ENCODE data around the gene ENOSF1.

The ENOSF1 gene

GRCh38 chr18:671405-671804 lies 41.0 kb downstream of the ENOSF1 start:
- DNase-seq = no peak

GRCh38 chr18:670522-670921 lies 41.9 kb downstream of the ENOSF1 start:
- no peak for DNase-seq

DNA sequence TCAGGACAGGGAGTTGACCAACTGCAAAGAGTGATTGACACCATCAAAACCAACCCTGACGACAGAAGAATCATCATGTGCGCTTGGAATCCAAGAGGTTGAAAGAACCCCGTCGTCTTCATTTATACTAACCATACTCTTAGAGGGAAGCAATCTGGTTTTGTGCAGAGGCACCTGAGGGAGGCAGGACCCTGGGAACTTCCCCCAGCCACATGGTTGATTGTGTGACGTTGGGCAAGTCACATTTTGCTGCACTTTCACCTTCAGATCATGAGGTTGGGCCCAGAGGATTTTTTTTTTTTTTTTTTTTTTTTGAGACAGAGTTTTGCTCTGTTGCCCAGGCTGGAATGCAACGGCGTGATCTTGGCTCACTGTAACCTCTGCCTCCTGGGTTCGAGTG lies 43.4 kb downstream of the ENOSF1 start:
- DNase-seq = no peak

GRCh38 chr18:668260-668659 lies 44.2 kb downstream of the ENOSF1 start:
- DNase-seq = no peak

- DNase-seq = no peak
These were observed 45.8 kb downstream of the ENOSF1 start for GRCh38 chr18:666628-667027.

DNA sequence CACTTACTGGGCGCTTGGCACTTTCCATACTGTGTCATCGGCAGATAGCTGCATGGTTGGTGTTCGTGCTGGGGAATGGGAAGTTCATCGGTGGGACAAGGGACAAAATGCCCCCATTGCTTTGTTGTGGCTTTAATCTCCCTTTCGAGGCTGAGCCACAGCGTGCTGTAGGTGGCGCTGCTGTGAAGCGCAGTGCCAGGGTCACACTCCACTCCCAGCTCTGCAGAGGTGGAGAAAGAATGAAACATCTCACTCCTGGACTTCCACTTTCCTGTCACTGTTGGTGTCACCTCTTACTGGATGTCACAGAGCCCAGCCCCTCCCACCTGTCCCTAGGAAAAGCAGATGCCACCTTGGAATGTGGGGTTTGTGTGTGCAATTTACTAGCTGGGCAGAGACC lies 46.3 kb downstream of the ENOSF1 start:
- no peak for DNase-seq

DNA sequence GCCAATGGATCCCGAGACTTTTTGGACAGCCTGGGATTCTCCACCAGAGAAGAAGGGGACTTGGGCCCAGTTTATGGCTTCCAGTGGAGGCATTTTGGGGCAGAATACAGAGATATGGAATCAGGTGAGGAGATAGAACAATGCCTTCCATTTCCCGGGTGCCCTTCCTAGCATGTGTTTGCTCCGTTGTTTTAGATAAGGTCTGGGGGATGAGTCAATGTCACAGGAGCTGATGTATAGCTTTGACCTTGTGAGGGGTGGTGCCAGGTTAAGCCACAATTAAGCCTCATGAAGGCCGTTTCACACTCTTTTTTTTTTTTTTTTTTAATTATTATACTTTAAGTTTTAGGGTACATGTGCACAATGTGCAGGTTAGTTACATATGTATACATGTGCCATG lies 50.2 kb downstream of the ENOSF1 start:
- DNase-seq = no peak

DNA sequence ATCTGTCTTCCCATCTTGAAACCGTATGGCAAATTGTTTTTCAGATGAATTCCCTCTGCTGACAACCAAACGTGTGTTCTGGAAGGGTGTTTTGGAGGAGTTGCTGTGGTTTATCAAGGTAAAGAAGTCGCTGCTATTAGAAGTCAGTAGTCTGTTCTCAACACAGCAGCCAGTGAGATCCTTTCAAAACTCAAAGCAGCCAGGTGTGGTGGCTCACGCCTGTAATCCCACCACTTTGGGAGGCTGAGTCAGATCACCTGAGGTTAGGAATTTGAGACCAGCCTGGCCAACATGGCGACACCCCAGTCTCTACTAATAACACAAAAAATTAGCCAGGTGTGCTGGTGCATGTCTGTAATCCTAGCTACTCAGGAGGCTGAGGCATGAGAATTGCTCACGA lies 52.8 kb downstream of the ENOSF1 start:
- no peak for DNase-seq

- no peak for DNase-seq
These were observed 53.4 kb downstream of the ENOSF1 start for GRCh38 chr18:658947-659533.

DNA sequence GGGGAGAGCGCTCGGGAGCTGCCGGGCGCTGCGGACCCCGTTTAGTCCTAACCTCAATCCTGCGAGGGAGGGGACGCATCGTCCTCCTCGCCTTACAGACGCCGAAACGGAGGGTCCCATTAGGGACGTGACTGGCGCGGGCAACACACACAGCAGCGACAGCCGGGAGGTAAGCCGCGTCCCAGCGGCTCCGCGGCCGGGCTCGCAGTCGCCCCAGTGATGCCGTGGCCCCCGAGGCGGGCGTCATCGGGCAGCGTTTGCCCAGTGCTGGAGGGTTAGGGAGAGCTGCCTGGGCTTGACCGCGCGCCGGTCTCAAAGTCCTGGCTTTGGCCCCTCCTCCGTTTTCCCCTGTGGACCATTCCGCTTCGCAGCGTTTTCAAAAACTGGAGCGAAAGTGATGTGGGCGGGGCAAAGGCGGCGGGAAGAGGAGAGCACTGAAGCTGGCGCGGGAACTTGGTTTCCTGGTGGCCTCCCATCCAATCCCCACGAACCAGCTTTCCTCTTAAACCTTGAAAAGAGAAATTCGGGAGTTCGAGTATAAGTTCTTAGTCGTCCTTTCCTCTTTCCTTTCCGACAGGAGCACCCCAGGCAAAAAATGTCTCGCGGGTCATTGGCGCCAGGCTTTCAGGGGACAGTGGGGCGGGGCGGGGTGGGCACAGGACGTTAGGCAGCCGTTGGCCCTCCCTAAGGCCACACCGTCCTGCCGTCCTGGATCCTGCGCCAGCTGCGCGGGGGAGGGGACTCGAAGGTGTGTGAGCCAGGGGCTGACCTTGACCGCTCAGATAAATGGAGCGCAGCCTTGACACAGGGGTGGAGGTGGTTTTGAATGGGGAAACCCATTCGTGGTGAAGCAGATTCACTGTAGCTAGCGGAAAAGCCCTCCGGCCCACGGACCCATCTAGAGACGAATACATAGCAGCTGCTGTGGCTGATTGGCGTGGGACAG lies 54.2 kb downstream of the ENOSF1 start:
- DNase-seq = peak; percentile 80

GRCh38 chr18:657311-658000 lies 55.0 kb downstream of the ENOSF1 start, which contains the start of gene TYMS:
Gene TYMS (plus strand): TSS chr18:657653. CDS start chr18:657743, 90 bp downstream.
- DNase-seq = no peak

GRCh38 chr18:655445-655844 lies 57.0 kb downstream of the ENOSF1 start:
- DNase-seq = no peak

DNA sequence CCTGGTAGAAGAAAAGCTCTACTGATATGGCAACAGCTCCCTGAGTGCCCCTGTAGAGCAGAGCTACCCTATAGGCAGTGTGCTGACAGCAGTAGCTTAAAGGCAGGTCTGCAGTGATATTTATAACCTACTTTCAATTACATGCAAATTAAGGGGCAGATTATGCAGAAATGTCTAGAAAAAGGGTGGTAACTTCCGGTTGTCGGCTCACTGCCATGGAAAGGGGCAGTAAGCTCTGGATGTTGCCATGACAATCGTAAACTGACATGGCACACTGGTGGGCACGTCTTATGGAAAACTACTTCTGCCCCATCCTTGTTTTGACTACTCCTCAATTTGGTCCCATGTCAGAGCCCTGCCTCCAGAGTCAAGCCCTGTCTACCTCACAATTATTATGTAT lies 57.8 kb downstream of the ENOSF1 start:
- DNase-seq = no peak

DNA sequence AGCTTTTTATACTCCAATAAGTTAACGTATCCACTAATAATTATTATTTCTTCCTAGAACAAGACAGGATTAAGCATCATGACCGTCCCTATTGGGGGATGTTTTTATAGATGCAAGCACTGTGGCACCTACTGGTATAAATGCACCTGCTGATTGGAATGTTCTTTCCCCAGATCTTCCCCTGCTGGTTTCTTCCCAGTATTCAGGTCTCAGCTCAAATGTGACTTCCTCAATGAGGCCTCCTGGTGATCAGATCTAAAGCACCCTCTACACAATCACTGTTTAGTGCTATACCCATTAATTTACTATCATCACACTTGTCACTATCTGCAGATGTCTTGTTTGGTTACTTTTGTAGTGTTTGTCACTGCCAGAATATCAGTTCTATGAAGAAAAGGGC lies 58.9 kb downstream of the ENOSF1 start:
- DNase-seq = no peak

DNA sequence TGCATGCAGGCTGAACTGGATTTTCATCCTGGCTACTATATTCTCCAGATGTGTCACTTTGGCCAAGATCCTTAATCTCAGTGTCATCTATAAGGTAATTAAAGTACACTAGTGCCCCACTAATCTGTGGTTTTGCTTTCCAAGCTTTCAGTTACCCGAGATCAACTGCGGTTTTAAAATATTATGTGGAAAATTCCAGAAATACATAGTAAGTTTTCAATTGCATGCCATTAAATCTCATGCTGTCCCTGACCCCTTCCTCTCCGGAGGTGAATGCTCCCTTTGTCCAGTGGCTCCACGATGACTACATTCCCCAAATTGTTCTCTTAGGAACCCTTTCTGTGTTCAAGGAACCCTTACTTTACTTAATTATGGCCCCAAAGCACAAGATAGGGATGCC lies 60.3 kb downstream of the ENOSF1 start:
- no peak for DNase-seq

DNA sequence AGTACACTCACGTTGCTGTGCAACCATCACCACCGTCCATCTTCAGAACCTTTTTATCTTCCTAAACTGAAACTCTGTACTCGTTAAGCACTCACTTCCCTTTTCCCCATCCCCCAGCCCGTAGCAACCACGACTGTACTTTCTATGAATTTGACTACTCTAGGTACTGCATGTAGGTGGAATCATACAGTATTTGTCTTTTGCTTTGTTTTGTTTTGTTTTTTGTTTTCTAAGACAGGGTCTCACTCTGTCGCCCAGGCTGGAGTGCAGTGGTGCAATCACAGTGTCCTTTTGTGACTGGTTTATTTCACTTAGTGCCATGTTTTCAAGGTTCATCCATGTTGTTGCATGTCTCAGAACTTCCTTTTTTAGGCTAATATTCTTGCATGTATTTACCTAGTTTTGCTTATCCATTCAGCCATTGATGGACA lies 62.0 kb downstream of the ENOSF1 start:
- DNase-seq = no peak

GRCh38 chr18:649341-649740 lies 63.1 kb downstream of the ENOSF1 start:
- DNase-seq = no peak

DNA sequence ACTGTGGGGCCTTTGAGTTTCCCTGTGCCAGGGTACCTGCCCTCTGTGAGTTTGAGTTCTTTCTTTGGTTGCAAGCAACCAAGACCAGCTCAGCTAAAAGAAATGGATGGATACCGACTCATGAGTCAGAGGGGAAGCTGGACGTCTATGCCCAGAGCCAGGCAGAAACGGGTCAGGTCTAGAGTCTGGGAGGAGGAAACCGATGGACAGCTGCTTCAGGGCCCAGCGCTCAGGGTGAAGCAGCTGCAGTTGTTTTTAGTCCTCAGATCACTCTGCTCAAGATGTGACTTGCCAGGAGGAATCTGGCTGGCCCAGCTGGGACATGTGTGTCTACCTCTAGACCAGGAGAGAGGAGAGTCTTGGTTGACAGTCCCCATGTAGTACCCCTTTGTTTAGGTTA lies 65.1 kb downstream of the ENOSF1 start:
- DNase-seq = no peak

- no peak for DNase-seq
These were observed 67.9 kb downstream of the ENOSF1 start for GRCh38 chr18:644395-645004.

DNA sequence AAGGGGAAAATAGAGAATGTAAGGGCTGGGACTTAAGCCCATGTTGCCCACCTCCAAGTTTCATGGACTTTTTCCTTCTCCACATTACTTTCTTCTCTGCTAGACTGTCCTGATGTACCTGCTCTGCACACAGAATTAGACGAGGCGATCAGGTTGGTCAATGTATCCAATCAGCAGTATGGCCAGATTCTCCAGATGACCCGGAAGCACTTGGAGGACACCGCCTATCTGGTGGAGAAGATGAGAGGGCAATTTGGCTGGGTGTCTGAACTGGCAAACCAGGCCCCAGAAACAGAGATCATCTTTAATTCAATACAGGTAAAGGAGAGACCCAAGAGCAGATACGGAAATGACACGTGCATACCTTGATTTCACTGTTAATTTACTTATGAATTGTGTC lies 71.2 kb downstream of the ENOSF1 start:
- DNase-seq = no peak

- no peak for DNase-seq
These were observed 77.3 kb downstream of the ENOSF1 start for GRCh38 chr18:635171-635570.

GRCh38 chr18:634551-635045 lies 77.8 kb downstream of the ENOSF1 start:
- no peak for DNase-seq

- DNase-seq = no peak
These were observed 80.9 kb downstream of the ENOSF1 start for GRCh38 chr18:631560-631959.
